Measurements from ENCODE around the gene TAF13.
"Not testable (repeated sequence)": the region's sequence is repeated elsewhere in the genome, so short reads cannot be mapped to it uniquely, and the experiment has no call there.

DNA sequence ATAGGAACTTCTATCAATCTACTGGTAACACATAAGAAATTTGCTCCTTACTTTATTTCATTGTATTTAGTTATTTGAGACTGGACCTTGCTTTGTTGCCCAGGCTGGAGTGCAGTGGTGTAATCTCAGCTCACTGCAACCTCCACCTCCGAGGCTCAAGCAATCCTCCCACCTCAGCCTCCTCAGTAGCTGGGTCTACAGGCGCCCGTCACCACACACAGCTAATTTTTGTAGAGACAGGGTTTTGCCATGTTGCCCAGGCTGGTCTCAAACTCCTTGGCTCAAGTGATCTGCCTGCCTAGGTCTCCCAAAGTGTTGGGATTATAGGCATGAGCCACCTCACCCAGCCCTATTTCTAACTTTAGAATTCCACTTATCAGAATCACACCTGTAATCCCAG lies 23.7 kb downstream of the TAF13 start:
- TF ChIP-seq, protein P1, sequence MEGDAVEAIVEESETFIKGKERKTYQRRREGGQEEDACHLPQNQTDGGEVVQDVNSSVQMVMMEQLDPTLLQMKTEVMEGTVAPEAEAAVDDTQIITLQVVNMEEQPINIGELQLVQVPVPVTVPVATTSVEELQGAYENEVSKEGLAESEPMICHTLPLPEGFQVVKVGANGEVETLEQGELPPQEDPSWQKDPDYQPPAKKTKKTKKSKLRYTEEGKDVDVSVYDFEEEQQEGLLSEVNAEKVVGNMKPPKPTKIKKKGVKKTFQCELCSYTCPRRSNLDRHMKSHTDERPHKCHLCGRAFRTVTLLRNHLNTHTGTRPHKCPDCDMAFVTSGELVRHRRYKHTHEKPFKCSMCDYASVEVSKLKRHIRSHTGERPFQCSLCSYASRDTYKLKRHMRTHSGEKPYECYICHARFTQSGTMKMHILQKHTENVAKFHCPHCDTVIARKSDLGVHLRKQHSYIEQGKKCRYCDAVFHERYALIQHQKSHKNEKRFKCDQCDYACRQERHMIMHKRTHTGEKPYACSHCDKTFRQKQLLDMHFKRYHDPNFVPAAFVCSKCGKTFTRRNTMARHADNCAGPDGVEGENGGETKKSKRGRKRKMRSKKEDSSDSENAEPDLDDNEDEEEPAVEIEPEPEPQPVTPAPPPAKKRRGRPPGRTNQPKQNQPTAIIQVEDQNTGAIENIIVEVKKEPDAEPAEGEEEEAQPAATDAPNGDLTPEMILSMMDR (IDR thresholded peaks at IDR 0.05) = not testable (repeated sequence)
- not testable (repeated sequence) for TF ChIP-seq ZFX (IDR thresholded peaks at IDR 0.05; ENCODE audit: borderline replicate concordance)

Data from 22Rv1 (cell line).